Heart left ventricle (tissue), 16 donors: ENCODE measurements around the gene TSPO2. TPM values are rescaled to one million over a fixed set of nuclear protein-coding genes. Genes with fewer than 3 reads are reported as not detected.
A peak's percentile ranks its signal among the peaks of the same experiment; 100 is the strongest.
"Not testable (repeated sequence)": the region's sequence is repeated elsewhere in the genome, so short reads cannot be mapped to it uniquely, and the experiment has no call there.

Experiments used
- ATAC-seq, 4 donors: fragments of 200-7000 bp; cut with Tn5 transposase; one replicate each; pipeline ENCODE4 v1.9.1; 2020 to 2022; ENCODE audit warnings: moderate library complexity in 4 of 4, mild to moderate bottlenecking in 3 of 4, moderate number of reproducible peaks in 1 of 4
- DNase-seq, 5 donors: peaks; one replicate each; pipeline ENCODE4 v3.0.0-alpha.2; 2020
- H3K27ac ChIP-seq, 12 donors: fragments of 200-600 bp; sonication (generic) in 4 of 12; one replicate each; pipeline versions ENCODE4 v1.5.0 to v1.8.0; 2016 to 2022; ENCODE audit warnings: mild to moderate bottlenecking in 2 of 12
- H3K27me3 ChIP-seq, 9 donors: fragments of 200-600 bp; sonication (generic) in 2 of 9; one replicate each; pipeline versions ENCODE4 v1.5.1 to v1.8.0; 2016 to 2022; ENCODE audit warnings: mild to moderate bottlenecking in 3 of 9
- H3K36me3 ChIP-seq, 9 donors: fragments of 200-600 bp; sonication (generic) in 2 of 9; one replicate each; pipeline versions ENCODE4 v1.5.0 to v1.8.0; 2018 to 2022; ENCODE audit warnings: mild to moderate bottlenecking in 2 of 9
- H3K4me1 ChIP-seq, 12 donors: fragments of 200-600 bp; sonication (generic) in 4 of 12; one replicate each; pipeline versions ENCODE4 v1.5.0 to v1.8.0; 2016 to 2022; ENCODE audit warnings: mild to moderate bottlenecking in 3 of 12
- H3K4me3 ChIP-seq, 12 donors: fragments of 200-600 bp; sonication (generic) in 4 of 12; one replicate each; pipeline versions ENCODE4 v1.5.0 to v1.8.0; 2017 to 2022; ENCODE audit warnings: mild to moderate bottlenecking in 9 of 12, moderate library complexity in 4 of 12
- H3K9me3 ChIP-seq, 12 donors: fragments of 200-600 bp; sonication (generic) in 4 of 12; one replicate each; pipeline versions ENCODE4 v1.5.0 to v1.8.0; 2016 to 2022; ENCODE audit warnings: mild to moderate bottlenecking in 1 of 12
- CTCF ChIP-seq, 12 donors: fragments of 200-600 bp; sonication (generic) in 4 of 12; IDR thresholded peaks; one replicate each; pipeline versions ENCODE4 v1.5.0 to v1.8.0; 2018 to 2022; ENCODE audit warnings: antibody characterized with exemption in 12 of 12, mild to moderate bottlenecking in 5 of 12
- POLR2A ChIP-seq, 2 donors: fragments of 450-650 bp; IDR thresholded peaks; one replicate each; pipeline ENCODE4 v1.6.1; 2017; ENCODE audit warnings: antibody characterized with exemption in 2 of 2, mild to moderate bottlenecking in 2 of 2, moderate library complexity in 2 of 2
- WGBS, 4 donors: extraction: QIAGEN DNeasy Blood & Tissue Kit in 2 of 4; methylation state at CpG; one replicate each; pipeline versions ENCODE4 v1.1.5 to v1.1.7; 2013 to 2018; 5-methylcytosine and 5-hydroxymethylcytosine counted together
- intact Hi-C, 10 donors: fragments of 100-400 bp; cut with DNase I; formaldehyde crosslinking; loops; one replicate each; pipeline versions ENCODE4 v1.11.1 to v1.14.2; 2022
- polyA plus RNA-seq, 2 donors: library from polyadenylated mRNA; stranded (reverse); fragments of 200-250 nt; gene quantifications; one replicate each; pipeline ENCODE4 v1.2.3, GENCODE V29; 2013
- total RNA-seq, 9 donors: library from RNA; depleted of rRNA in 2 of 9; stranded (reverse); fragments of >200 nt in 2 of 9; fragmentation: NEBNext Ultra II Directional in 3 of 9; extraction: Animal tissue kit (Norgen Biotek cat#: 25700) in 3 of 9; gene quantifications; one replicate each; pipeline versions ENCODE4 v1.1.0 to v1.2.4, GENCODE V29; 2016 to 2023
- donor health status: ischemic (EF 13 %, LVEDD 7.1; RV severe dilation, severe dysfunction).
- donor health status: healthy with polysubstance abuse.
- donor health status: DM: no; HTN: yes; CAD: no.
- donor health status: DM: no; HTN: no; CAD: no.
- donor health status: ischemic (EF 25% LVEDD 6.9; RV normal size, moderate dysfunction).
- donor health status: ischemic (EF 25% LVEDD 5.7; RV mildly dilated, moderate dysfunction).
- donor health status: healthy.
- donor health status: DM: yes; HTN: yes; CAD: no.
- donor health status: ischemic (EF 35%, LVEDD 5.7; RV mildly dilated, moderate dysfunction).
- donor health status: nonischemic (EF 11% LVEDD 7.7; RV severe dilation, severe dysfunction).
- donor health status: DM: yes; HTN: yes; CAD: no.
- donor health status: PGD.
- donor health status: ischemic (EF 29% LVEDD 5.4; RV normal size, mild dysfunction).
- donor health status: nonischemic (EF 23%, LVEDD 6.1; RV moderate dilation, normal function).

Gene TSPO2
- total and polyA plus RNA-seq, 11 donors = not detected

- WGBS, 4 donors = 84 to 90% (median 87%) methylated on average over 3 of the region's 3 CpGs
- intact Hi-C loops = loop anchor here in 4 of 10 donors (5.0 to 10.0 kb wide), 2 partner anchors 63 to 105 kb away; no protein-coding TSS in a partner anchor
- ATAC-seq = no peak
Measured at GRCh38 chr6:41002168-41002567, 40.1 kb upstream of the TSPO2 start.

GRCh38 chr6:41006217-41006616 is 36.0 kb upstream of the TSPO2 start:
- not testable (repeated sequence) for H3K4me1 ChIP-seq, H3K36me3 ChIP-seq, H3K27ac ChIP-seq, H3K9me3 ChIP-seq, H3K27me3 ChIP-seq, H3K4me3 ChIP-seq
- ATAC-seq = peak in 3 of 4 donors; percentile 44 to 68 (median 63)
- WGBS, 4 donors = 16 to 36% (median 24%) methylated on average over 7 of the region's 7 CpGs
- peak in 4 of 5 donors; percentile 34 to 45 (median 43) for DNase-seq
- TF ChIP-seq CTCF (IDR thresholded peaks at IDR 0.05) = peak; percentile 48 to 68 (median 61)
- intact Hi-C loops = loop anchor here in 8 of 10 donors (2.0 to 10.0 kb wide), 6 partner anchors 23 to 313 kb away; no protein-coding TSS in a partner anchor

More at GRCh38 chr6:41002168-41002567, 40.1 kb upstream of the TSPO2 start:
- Histone ChIP-seq H3K4me1 (peaks cover 0 to 24% (median 4%) of the 10 kb centered on the region in 12 donors), H3K9me3 (no peaks in the 10 kb centered on the region), H3K27ac (no peak overlapping the region), H3K36me3 (no peaks in the 10 kb centered on the region), H3K27me3 (peaks cover 0 to 5% (median 0%) of the 10 kb centered on the region in 9 donors), H3K4me3 (no peak overlapping the region)
- no peak for DNase-seq
- TF ChIP-seq CTCF (IDR thresholded peaks at IDR 0.05) (no peak), POLR2A (IDR thresholded peaks at IDR 0.05) (no peak)

GRCh38 chr6:41006980-41007379 is 35.3 kb upstream of the TSPO2 start:
- not testable (repeated sequence) for H3K36me3 ChIP-seq, ATAC-seq, H3K27me3 ChIP-seq, H3K27ac ChIP-seq, H3K9me3 ChIP-seq, DNase-seq, H3K4me1 ChIP-seq, H3K4me3 ChIP-seq
- intact Hi-C loops = loop anchor here in 8 of 10 donors (2.0 to 10.0 kb wide), 6 partner anchors 22 to 312 kb away; no protein-coding TSS in a partner anchor
- 93 to 95% (median 93%) methylated on average over 4 of the region's 4 CpGs for WGBS, 4 donors

- Histone ChIP-seq H3K4me3 (no peak overlapping the region), H3K27me3 (peaks cover 0 to 5% (median 0%) of the 10 kb centered on the region in 9 donors), H3K9me3 (no peaks in the 10 kb centered on the region), H3K4me1 (no peaks in the 10 kb centered on the region), H3K27ac (no peak overlapping the region), H3K36me3 (no peaks in the 10 kb centered on the region)
- DNase-seq = no peak
- ATAC-seq = no peak
- TF ChIP-seq POLR2A (IDR thresholded peaks at IDR 0.05) = no peak
- TF ChIP-seq CTCF (IDR thresholded peaks at IDR 0.05) = no peak
- WGBS, 4 donors = 81 to 90% (median 86%) methylated on average over 3 of the region's 3 CpGs
- intact Hi-C loops = loop anchor here in 7 of 10 donors (5.0 to 10.0 kb wide), 3 partner anchors 54 to 59 kb away; no protein-coding TSS in a partner anchor
Measured at GRCh38 chr6:41008011-41008410, 34.3 kb upstream of the TSPO2 start.

GRCh38 chr6:41009669-41010068 is 32.6 kb upstream of the TSPO2 start:
- Histone ChIP-seq H3K9me3 (no peaks in the 10 kb centered on the region), H3K36me3 (no peaks in the 10 kb centered on the region), H3K27ac (no peak overlapping the region), H3K4me1 (no peaks in the 10 kb centered on the region), H3K4me3 (no peak overlapping the region), H3K27me3 (peaks cover 0 to 5% (median 0%) of the 10 kb centered on the region in 9 donors)
- TF ChIP-seq CTCF (IDR thresholded peaks at IDR 0.05) (no peak), POLR2A (IDR thresholded peaks at IDR 0.05) (no peak)
- intact Hi-C loops = loop anchor here in 7 of 10 donors (5.0 to 10.0 kb wide), 3 partner anchors 53 to 58 kb away; no protein-coding TSS in a partner anchor
- ATAC-seq (no peak), DNase-seq (no peak)
- 96 to 100% (median 100%) methylated on average over 1 of the region's 1 CpG for WGBS, 4 donors
